Renal cortex interstitium (tissue), 11 donors: Measurements from ENCODE around the gene AP2A2. TPM values are rescaled to one million over a fixed set of nuclear protein-coding genes. Genes with fewer than 3 reads are reported as not detected.

Experiments
- DNase-seq, 11 donors: peaks; one replicate each; pipeline ENCODE4 v3.0.0-alpha.2; 2013; ENCODE audit warnings: low read depth in 9 of 11, low spot score in 4 of 11; ENCODE audit errors: extremely low read depth in 1 of 11
- polyA plus RNA-seq, 3 donors: library from polyadenylated mRNA; unstranded; fragments of 120-200 nt; gene quantifications; one replicate each; pipeline ENCODE4 v1.2.1, GENCODE V29; 2013; ENCODE audit not compliant: insufficient read length in 3 of 3

AP2A2 gene
- polyA plus RNA-seq, 3 donors = 105 to 133 (median 108) TPM

- no peak for DNase-seq
Observed at GRCh38 chr11:1041149-1041467, 115.4 kb downstream of the AP2A2 start.

DNA sequence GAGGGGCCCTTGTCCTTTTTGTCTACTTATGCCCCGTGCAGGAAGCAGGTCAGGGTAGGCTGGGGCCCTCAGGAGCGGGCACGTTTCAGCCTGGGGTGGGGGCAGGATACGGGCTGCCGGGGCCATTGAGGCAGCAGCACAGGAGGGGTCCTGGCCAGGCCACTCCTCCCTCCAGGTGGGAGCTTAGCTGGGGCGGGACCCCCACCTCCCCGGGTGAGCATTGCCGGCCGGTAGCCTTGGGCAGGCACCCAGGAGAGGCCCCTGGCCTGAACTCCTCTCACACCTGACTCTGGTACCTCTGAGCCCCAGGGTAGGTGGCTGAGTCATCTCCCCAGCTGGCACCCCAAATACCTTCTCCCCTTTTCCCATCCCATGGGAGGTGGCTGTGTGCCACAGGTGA is 115.8 kb downstream of the AP2A2 start:
- no peak for DNase-seq

GRCh38 chr11:1041936-1042608 is 116.4 kb downstream of the AP2A2 start:
- no peak for DNase-seq

DNA sequence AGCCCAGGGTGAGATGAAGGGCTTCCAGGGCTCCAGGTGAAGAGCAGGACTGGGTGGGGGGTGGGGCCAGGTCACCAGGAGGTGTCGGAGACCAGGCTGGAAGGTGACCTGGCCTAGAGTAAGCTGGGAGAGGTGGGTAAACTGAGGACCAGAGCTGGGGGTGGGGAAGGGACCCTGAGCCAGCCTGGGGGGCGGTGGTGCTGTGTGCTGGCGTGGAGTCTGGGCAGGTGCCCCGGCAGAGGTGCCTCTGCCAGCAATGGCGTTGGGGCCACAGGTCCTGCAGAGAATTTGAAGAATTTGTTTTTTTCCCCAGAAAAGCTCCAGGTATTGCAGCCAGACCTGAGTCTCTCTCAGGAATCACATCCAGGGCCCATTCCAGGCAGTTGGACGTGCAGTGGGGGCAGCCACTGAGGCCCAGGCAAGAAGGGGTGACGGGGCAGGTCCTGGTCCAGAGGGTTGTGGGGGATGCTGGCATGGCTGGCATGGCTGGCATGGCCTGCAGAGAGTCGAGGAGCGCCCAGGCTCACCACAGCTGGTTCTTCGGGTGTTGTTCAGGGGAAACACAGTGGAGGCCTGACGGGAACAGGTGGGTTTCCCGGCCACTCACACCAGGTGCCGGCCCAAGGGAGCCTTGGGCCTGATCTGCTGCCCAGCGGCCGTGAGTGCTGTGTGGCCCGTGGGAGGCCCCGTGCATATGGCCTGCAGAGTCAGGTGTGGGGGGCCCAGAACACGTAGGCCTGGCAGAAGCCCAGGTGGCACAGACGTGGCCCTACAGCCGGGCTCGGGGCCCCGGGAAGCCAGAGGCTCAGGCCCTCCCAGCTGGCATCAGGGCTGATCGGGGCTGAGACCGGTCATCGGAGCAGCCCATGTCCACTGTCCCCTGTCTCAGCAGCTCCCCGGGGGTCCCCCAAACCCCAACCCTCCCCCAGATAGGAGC is 117.2 kb downstream of the AP2A2 start:
- no peak for DNase-seq

DNA sequence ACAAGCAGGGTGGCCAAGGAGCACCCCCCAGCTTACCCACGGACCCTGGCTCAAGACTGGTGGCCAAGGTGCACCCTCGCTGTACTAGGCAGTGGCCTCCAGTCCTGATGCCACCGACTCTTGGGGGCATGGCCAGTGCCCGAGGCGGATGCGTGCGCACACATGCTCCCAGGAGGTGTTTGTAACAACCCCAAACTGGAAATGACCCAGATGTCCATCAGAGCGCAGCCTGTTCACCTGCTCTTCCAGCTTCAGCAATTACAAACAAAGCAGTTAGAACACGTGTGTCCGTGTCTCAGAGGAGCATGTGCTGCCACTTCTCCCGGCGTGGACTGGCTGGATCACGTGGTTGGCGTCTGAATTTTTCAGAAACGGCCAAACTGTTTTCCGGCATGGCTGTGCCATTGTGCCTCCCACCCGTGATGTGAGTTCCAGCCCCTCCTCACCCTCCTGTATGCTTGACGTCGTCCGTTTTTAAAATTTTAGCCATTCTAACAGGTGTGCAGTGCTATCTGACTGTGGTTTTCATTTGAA is 118.0 kb downstream of the AP2A2 start:
- no peak for DNase-seq

DNA sequence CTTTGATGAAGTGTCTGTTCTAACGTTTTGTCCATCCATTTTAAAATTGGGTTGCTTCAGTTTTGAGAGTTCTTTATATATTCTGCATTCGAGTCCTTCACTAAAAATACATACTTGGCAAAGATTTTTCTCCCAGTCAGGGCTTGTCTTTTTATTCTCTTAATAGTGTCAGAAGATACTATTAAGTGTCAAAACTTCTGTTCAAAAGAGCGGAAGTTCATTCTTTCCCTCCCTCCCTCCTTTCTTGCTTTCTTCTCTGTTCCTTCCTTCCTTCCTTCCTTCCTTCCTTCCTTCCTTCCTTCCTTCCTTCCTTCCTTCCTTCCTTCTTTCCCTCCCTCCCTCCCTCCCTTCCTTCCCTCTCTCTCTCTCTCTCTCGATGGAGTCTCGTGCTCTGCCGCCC is 118.5 kb downstream of the AP2A2 start:
- no peak for DNase-seq

- DNase-seq = no peak
Observed at GRCh38 chr11:1047595-1048156, 122.0 kb downstream of the AP2A2 start.

DNA sequence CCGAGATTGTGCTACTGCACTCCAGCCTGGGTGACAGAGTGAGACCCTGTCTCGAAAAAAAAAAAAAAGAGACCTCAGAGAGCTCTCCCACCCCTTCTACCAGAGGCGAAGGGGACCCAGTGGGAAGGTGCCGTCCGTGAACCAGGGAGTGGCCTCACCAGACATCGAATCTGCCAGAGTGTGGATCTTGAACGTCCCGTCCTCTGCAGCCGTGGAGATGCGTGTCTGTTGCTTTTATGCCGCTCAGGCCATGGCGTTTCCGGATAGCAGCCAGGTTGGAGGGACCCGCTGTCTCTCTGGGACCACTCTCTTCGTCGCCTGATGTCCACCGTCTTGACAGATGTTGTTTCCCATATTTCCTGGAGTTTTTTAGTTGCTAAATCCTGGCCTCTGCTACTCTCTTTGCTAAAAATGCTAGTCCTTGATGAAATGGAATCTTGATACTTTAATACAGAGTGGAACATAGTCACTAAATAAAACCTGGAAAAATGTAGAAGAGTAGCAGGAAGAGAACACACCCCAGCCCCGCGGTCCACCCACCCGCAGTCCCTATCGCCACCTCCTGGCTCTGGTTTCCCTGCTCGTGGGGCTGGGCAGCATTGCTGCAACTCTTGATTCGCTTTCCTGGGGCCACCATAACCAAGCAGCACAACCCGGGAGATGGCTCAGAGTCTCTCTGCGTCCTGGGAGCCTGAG is 122.9 kb downstream of the AP2A2 start:
- DNase-seq = no peak

DNA sequence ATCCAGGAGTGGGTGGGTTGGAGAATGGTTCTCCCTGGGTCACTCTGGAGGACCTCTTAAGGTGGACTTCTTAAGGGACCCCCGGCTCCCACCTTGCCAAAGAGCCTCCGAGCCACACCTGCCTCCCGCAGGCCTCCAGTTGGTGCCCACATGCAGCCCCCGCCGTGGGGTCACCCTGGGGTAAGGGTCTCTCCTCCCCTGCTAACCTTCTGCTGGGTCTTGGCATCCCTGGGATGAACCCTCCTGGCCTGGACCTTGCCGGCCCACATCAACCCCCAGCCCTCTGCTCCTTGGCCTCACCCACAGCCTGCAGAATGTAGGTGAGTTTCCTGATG is 123.4 kb downstream of the AP2A2 start:
- DNase-seq = no peak

GRCh38 chr11:1049431-1049891 is 123.8 kb downstream of the AP2A2 start:
- no peak for DNase-seq

GRCh38 chr11:1049911-1050580 is 124.4 kb downstream of the AP2A2 start:
- DNase-seq = no peak

GRCh38 chr11:1050581-1051355 is 125.1 kb downstream of the AP2A2 start:
- peak in 10 of 11 donors; percentile 42 to 61 (median 53) for DNase-seq

GRCh38 chr11:1051356-1052132 is 125.9 kb downstream of the AP2A2 start:
- no peak for DNase-seq

DNA sequence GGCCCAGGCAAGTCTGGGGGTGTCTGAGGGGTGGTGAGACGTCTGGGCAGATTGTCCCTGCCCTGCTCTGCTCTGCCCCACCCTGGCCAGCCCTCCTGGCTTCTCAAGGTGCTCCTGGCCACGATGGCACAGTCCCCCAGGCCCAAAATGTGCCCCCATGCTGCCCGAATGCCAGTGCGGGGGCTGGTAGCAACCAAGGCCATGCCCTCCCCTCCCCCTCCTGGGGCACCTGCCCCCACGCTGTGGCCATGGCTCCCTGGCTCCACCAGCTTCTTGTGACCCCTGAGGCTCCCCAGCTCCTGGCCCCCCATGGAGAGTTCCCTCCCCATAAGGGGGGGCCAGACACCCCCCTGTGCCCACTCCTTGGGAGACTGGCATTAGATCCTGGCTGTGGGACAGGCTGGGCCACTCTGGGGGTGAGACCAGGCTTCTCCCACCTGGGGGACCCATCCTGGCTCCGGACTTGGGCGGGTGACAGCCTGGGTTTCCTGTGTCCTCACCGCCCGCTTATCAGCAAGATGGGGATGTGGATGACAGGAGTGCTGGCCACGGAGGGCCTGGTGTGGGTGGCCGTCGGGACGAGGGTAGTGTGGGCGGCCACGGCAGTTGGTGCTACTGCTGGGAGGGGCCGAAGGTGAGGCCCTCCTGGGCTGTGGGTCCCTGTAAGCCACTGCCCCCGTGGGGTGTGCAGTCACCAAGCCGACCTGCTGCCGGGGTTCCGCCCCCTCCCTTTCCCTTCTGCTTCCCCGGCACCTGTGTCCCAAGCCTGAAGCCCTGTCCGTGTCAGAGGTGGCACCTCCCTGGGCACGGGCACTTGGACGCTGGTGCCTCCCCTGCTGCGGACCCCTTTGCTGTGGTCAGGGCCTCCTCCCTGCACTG is 126.7 kb downstream of the AP2A2 start:
- no peak for DNase-seq

DNA sequence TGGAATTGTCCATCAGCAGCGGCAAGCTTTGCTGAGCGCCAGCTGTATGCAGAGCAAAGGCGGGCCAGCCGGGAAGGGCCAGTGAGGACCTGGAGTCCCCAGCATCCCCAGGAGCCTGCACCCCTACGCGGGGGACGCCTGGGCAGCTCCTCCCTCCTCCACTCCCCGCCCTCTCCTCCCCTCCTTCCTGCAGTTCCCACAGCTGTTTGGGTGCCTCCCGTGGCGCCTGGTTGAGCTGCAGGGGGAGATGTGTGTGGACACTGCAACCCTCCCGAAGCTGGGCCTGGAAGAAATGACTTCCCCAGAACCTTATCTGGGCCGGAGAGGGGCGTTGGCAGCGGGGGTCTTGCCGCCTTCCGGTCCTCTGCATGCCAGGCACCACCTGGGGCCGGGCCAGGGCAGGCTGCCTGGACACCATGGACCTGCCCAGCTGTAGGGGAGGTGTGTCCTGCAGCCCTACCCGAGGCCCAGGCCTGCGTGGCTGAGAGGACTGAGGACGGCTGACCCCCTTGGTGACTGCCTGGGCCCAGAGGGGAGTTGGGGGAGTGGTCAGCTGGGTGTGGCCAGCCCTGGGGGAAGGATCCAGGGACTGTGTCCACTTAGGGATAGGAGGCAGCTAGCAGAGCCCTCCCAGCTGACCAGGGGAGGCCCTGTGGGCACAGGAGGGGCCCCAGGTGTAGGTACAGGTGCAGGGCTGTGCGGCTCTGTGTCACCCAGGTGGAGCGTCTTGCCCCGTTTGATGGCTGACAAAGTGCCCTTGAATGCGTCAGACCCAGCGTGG is 127.6 kb downstream of the AP2A2 start:
- no peak for DNase-seq
